Activated naive CD8-positive, alpha-beta T cell treated with anti-CD3 and anti-CD28 coated beads, Interleukin-2, amount 50 U/mL, for 16 hours (primary cell): ENCODE data around the gene DYNC2H1.
"Not testable (repeated sequence)": the region's sequence is repeated elsewhere in the genome, so short reads cannot be mapped to it uniquely, and the experiment has no call there.

Source experiments
- DNase-seq: peaks from one replicate; pipeline ENCODE4 v3.0.0-alpha.2; 2020; ENCODE audit warnings: low read depth, low spot score

The DYNC2H1 gene

GRCh38 chr11:103114836-103115235, 5.6 kb downstream of the DYNC2H1 start:
- no peak for DNase-seq

- no peak for DNase-seq
Measured at GRCh38 chr11:103125462-103125861, 16.2 kb downstream of the DYNC2H1 start.

- DNase-seq, result not testable (repeated sequence)
Measured at GRCh38 chr11:103141986-103142385, 32.8 kb downstream of the DYNC2H1 start.

GRCh38 chr11:103147627-103148026, 38.4 kb downstream of the DYNC2H1 start:
- DNase-seq, result no peak

- no peak for DNase-seq
Measured at GRCh38 chr11:103157542-103157941, 48.3 kb downstream of the DYNC2H1 start.

GRCh38 chr11:103164093-103164796, 55.0 kb downstream of the DYNC2H1 start:
- DNase-seq, result no peak

- DNase-seq, result no peak
Measured at GRCh38 chr11:103167166-103167565, 57.9 kb downstream of the DYNC2H1 start.

GRCh38 chr11:103170865-103171264, 61.6 kb downstream of the DYNC2H1 start:
- DNase-seq, result no peak

GRCh38 chr11:103175461-103176129, 66.4 kb downstream of the DYNC2H1 start:
- no peak for DNase-seq

GRCh38 chr11:103183981-103184611, 74.9 kb downstream of the DYNC2H1 start:
- no peak for DNase-seq

GRCh38 chr11:103202048-103202651, 92.9 kb downstream of the DYNC2H1 start:
- no peak for DNase-seq

- DNase-seq, result no peak
Measured at GRCh38 chr11:103210543-103210942, 101.3 kb downstream of the DYNC2H1 start.

- DNase-seq, result no peak
Measured at GRCh38 chr11:103215812-103216211, 106.6 kb downstream of the DYNC2H1 start.

- no peak for DNase-seq
Measured at GRCh38 chr11:103220133-103220532, 110.9 kb downstream of the DYNC2H1 start.

GRCh38 chr11:103222806-103223205, 113.6 kb downstream of the DYNC2H1 start:
- DNase-seq, result no peak

- DNase-seq, result no peak
Measured at GRCh38 chr11:103228807-103229206, 119.6 kb downstream of the DYNC2H1 start.

GRCh38 chr11:103234974-103235373, 125.7 kb downstream of the DYNC2H1 start:
- no peak for DNase-seq

- DNase-seq, result no peak
Measured at GRCh38 chr11:103241574-103241973, 132.3 kb downstream of the DYNC2H1 start.

GRCh38 chr11:103254123-103254522, 144.9 kb downstream of the DYNC2H1 start:
- no peak for DNase-seq

- no peak for DNase-seq
Measured at GRCh38 chr11:103257360-103257759, 148.1 kb downstream of the DYNC2H1 start.

- DNase-seq, result no peak
Measured at GRCh38 chr11:103266167-103266831, 157.1 kb downstream of the DYNC2H1 start.

GRCh38 chr11:103272876-103273275, 163.7 kb downstream of the DYNC2H1 start:
- DNase-seq, result no peak
